GM10248 (cell line): ENCODE data around the gene LRFN2.

ENCODE experiments used
- CTCF ChIA-PET: fragments of 300-600 bp; sonication (Branson Sonifier 250); formaldehyde crosslinking; extraction: SDS; loops from one replicate; lab custom pipeline; 2021; ENCODE audit warnings: antibody characterized with exemption; lab: Yijun Ruan, JAX
- POLR2A ChIA-PET: fragments of 350-650 bp; sonication (Branson Sonifier 250); formaldehyde crosslinking; extraction: SDS; loops from one replicate; lab custom pipeline; 2020; ENCODE audit warnings: antibody characterized with exemption; lab: Yijun Ruan, JAX
- DNase-seq: peaks from one replicate; pipeline ENCODE4 v3.0.0; 2012; ENCODE audit errors: extremely low spot score
- CTCF ChIP-seq: IDR thresholded peaks from 2 replicates; pipeline ENCODE4 v1.5.1; 2012; ENCODE audit warnings: mild to moderate bottlenecking, low read depth; ENCODE audit errors: extremely low read depth, missing control alignments, control extremely low read depth

Gene LRFN2

GRCh38 chr6:40506954-40507353 lies 80.2 kb downstream of the LRFN2 start:
- DNase-seq, result no peak
- no peak for TF ChIP-seq CTCF
- POLR2A ChIA-PET, result no interaction called here
- CTCF ChIA-PET, result no interaction called here

- ChIA-PET POLR2A (no interaction called here), CTCF (interaction anchor here (1.0 kb wide), 1 partner anchor 25 kb away, joined by 3 read pairs; no protein-coding TSS in a partner anchor)
- TF ChIP-seq CTCF, result no peak
- no peak for DNase-seq
Measured at GRCh38 chr6:40505191-40505810, 81.9 kb downstream of the LRFN2 start.

- DNase-seq, result no peak
- TF ChIP-seq CTCF, result no peak
- POLR2A ChIA-PET, result no interaction called here
Measured at GRCh38 chr6:40504274-40504673, 82.9 kb downstream of the LRFN2 start.

GRCh38 chr6:40500227-40500626 lies 86.9 kb downstream of the LRFN2 start:
- TF ChIP-seq CTCF, result no peak
- CTCF ChIA-PET, result no interaction called here
- POLR2A ChIA-PET, result no interaction called here
- no peak for DNase-seq

More at GRCh38 chr6:40504274-40504673, 82.9 kb downstream of the LRFN2 start:
- CTCF ChIA-PET, result interaction anchor here (1.1 kb wide), 1 partner anchor 14 kb away, joined by 3 read pairs; no protein-coding TSS in a partner anchor

GRCh38 chr6:40499215-40499614 lies 87.9 kb downstream of the LRFN2 start:
- no peak for DNase-seq
- ChIA-PET POLR2A (no interaction called here), CTCF (no interaction called here)
- no peak for TF ChIP-seq CTCF

- POLR2A ChIA-PET, result no interaction called here
- no peak for DNase-seq
- CTCF ChIA-PET, result no interaction called here
- TF ChIP-seq CTCF, result no peak
Measured at GRCh38 chr6:40498148-40498547, 89.0 kb downstream of the LRFN2 start.

GRCh38 chr6:40492187-40492586 lies 95.0 kb downstream of the LRFN2 start:
- ChIA-PET POLR2A (no interaction called here), CTCF (no interaction called here)
- no peak for DNase-seq
- no peak for TF ChIP-seq CTCF
